Activated CD4-positive, alpha-beta T cell treated with anti-CD3 and anti-CD28 coated beads for 48 hours (primary cell): Measurements from ENCODE around the gene DTX1.
A peak's percentile ranks its signal among the peaks of the same experiment; 100 is the strongest.

ENCODE experiments used
- DNase-seq: peaks from one replicate; pipeline ENCODE4 v3.0.0-alpha.2; 2020

Gene DTX1

DNA sequence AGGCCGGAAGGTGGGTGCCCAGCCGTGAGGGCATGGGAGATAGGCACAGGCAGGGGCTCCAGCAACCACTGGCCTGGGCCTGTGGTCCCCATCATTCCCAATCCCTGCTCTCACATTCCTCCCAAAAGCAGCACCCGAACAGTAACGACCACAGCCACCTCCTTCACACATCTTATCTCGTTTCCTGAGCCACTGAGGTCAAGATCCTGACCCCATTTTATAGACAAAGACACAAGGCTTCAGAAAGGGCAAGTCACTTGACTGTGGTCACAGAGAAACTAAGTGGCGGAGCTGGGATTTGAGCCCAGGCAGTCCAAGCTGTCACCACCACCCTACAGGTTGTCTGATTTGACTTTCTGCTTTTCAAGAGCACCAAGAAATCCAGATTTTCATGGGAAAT lies 38.9 kb downstream of the DTX1 start:
- no peak for DNase-seq

DNA sequence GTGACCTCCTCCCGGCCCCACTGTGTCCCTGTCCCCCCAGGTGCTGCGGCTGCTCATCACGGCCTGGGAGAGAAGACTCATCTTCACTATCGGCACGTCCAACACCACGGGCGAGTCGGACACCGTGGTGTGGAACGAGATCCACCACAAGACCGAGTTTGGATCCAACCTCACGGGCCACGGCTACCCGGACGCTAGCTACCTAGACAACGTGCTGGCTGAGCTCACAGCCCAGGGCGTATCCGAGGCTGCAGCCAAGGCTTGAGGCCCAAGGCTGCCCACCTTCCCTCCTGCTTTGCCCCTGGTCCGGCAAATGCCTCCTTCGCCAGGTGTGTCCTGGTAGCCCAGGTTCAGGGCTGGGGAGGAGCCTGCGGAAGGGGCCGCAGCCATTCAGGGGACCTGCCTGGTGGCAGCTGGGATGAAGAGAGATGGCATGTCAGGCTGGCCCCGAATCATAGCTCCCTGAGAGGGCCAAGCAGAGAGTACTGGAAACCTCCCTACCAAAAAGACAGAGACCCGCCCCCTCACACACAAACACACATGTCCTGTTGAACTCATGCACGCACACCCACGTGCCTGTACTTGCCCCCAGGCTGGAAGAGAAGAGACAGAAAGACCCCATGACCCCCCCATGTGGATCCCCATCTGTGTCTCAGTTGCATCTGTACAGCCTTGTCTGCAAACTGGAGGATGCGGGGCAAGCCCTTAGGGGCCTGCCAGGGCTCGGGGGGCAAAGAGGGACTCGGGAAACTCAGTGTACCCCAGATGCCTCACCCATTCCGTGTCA lies 40.3 kb downstream of the DTX1 start:
- DNase-seq = no peak

DNA sequence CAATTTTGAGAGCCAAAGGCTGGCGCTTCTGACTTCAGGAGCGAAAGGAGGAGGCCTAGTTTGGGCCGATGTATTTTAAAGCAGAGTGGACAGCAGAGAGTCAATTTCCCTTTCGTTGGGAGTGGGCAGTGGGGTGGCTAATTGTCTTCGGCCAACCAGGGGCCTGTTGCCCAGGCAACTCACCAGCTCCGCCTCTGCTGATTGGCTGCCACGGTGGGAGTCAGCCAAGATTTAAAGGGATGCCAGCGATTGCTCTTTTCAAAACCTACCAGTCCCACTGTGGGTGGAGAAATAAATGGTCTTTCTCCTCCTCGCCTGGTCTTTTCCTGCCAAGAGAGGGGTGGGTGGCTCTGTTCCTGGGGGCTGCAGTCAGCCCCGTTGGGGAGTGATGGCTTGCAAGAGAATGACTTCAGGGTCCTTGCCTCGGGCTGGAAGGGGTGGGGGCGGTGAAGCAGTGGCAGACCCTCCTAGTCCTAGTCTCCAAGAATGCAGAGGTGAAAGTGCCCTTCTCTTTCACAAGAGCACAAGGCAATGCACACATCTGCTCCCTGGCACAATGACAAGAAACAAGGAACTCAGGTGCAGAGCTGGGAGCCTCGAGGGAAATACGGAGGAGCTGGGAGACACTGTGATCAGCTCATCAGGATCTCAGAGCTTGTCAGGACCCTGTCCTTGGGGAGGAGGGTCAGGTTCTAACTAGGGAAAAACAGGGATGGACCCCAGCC lies 41.3 kb downstream of the DTX1 start:
- no peak for DNase-seq

DNA sequence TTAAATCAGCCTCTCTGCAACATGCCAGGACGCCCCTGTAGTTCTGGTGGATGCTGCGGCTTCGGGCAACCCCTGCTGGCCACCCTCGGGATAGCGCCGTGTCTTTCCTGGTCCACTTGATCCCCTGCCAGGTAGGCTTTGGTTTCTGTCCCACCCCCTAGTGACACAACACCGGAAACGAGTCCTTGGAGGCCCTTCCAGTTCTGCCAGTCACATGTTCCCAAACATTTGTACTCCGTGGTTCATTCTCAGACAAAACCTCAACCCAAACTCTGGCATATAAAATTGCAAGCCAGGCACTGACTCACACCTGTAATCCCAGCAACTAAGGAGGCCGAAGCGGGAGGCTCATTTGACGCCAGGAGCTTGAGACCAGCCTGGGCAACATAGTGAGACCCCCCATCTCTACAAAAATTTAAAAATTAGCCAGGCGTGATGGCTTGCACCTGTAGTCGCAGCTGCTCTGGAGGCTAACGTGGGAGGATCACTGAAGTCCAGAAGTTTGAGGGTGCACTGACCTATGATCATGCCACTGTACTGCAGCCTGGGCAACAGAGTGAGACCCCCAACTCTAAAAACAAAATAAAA lies 42.0 kb downstream of the DTX1 start:
- DNase-seq = peak; percentile 87

DNA sequence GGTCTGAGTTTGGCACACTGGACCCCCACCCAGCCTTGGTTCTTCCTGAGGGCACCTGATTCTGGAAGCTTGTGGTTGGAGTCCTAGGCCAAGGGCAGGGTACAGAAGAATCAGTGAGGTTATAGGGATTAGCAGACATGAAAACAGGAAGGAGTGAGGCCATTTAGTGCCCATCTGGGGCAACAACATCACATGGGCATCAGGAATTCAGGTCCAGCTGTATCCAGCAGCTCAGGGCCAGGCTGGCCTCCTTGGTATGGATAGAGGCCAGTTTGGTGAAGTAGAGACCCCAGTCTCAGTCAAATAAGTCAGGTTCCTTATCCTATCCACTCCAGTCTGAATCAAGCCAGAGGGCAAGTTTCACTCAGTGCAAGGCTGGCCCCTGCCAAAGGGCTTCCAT lies 42.8 kb downstream of the DTX1 start:
- DNase-seq = no peak

DNA sequence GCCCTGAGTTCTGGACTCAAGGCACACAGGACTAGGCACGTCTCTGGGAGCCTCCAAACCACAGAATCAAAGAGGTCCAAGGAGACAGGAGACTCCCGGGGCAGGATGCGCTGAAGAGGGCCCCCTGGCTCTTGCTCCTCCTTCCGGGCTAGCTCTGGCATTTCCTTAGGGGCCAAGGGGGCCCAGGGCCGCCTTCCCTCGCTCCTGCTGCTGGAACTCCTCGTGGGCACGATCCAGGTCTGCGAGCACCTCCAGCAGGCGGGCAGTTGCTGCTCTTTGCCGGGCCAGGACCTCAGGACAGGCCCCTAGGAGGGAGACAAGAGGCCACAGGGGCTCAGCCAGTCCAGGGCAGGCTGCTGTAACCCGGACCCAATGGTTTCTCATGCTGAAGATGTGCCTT lies 43.2 kb downstream of the DTX1 start:
- DNase-seq = no peak

DNA sequence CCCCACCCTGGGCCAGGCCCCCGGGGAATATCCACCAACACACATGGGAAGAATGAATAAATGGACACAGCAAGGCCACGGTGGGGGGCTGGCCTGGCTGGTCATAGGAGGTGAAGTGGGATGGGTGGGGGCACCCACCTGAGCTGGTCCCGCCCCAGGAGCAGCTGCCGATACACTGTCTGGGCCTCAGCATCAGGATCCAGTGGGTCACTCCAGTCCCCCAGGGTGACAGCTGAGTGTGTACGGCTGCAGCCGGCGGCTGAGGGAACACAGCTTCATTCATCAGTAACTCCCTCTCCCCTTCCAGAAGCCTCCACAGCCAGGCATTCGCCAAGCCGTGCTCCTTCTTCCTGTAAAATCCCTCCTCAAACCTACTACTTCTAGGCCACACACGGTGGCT lies 45.2 kb downstream of the DTX1 start:
- no peak for DNase-seq

DNA sequence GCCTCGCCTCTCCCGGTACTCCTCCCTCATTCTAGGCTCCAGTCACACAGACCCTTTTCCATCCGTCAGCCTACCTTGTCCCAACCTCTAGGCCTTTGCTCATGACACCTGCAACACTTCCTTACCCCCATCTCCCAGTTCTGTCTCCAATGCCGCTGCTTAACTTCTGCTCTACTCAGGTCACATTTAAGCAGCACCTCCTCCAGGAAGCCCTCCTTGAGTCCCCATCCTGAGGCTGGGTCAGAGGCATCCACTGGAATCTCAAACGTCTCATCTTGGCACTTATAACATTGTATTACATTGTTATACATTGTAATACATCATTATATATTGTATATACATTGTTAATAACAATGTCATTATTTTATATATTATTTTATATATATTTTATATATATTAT lies 46.3 kb downstream of the DTX1 start:
- no peak for DNase-seq

DNA sequence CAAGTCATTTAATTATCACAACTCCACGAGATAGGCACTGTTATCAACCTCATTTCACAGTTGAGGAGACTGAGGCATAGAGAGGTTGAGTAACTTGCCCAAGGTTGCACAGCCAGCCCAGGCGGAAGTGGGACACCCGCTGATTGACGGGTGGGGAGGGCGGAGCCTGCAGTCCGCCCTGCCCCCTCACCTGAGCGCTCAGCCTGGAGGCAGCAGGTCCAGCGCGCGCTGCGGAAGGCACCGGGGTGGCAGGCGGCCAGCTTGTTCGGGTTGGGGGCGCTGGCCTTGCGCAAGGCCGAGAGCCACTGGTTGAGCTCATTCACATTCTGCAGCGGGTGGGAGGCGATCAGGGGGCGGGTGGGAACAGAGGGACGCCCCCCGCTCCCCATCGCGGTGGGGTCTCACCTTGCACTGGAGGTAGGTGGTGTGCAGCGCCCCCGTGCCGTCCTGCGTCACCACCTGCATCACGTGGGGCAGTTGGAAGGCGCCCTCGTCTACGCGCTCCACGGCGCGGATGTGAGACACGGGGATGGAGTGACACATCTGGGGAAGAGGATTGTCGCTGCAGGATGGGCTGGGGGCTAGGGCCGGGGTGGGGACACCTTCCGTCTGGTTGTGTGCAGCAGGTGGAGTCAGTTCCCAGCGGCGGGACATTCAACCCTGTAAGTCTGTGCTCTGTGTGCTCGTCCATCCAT lies 47.4 kb downstream of the DTX1 start:
- peak; percentile 84 for DNase-seq

DNA sequence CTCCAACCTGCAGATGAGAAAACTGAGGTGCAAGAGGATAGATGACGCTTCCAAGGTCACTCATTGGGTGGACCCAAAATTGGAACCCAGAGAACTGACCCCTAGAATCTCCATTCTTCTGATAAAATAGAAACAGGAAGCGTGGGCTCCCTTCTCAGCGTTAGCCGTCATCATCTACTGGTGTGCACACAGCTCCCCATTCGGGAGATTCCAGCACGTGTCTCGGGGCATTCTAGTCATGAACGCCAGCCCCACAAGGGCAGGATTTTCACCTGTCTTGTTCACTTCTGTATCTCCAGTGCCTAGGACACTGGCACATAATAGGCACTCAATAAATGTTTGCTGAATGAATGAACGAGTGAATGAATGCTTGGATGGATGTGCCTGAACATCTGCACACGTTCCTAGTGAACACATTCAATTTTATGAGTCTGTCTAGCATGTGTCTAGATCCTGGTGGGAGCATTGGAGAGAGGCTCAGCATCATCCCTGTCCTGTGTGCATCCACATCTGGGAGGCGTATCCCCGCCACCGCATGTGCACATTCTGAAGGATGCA lies 48.5 kb downstream of the DTX1 start:
- no peak for DNase-seq

DNA sequence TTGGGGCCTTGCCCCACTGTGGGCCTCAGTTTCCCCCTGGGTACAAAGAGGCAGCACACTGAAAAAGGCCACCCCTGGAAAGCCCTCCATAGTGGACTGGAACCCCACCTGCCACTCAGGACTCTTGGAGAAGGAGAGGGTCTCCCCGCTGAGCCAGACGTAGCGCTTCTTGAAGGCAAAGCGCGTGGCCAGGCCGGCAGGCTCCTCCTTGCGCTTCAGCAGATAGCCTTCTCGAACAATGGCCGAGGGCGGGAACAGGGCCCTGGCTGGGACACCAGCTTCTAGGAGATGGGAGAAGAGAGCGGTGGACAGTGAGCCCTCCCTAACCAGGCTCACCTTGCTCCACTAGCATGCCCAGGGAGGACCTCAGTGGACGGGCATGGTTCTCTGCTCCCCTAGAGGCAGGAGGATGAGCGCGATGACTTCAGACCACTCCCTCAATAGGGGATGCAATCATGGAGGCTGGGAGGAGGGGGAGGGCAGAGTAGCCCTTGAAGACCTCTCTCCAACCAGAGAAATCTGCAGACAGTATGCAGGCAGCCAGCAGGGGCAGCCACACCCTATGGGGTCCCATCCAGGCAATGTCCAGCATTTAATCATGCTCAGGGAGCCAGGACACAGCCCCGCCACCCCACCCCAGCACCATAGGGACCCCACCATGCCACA lies 49.2 kb downstream of the DTX1 start:
- no peak for DNase-seq

DNA sequence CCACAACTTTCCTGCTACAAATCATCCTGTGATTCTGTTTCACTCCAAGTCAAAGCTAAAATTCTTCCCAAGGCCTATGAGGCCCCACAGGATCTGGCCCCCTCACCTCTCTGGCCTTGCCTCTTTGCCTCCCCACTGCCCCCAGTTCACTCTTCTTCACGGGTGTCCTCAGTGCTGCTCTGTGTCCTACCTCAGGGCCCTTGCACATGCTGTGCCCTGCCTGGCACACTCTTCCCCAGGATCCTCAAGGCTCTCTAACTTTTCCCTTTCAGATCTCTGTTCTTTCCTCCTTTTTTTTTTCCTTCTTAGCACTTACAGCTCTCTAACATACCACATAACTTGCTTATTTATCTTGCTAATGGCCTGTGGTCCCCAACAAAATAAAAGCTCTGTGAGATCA lies 49.8 kb downstream of the DTX1 start:
- no peak for DNase-seq

DNA sequence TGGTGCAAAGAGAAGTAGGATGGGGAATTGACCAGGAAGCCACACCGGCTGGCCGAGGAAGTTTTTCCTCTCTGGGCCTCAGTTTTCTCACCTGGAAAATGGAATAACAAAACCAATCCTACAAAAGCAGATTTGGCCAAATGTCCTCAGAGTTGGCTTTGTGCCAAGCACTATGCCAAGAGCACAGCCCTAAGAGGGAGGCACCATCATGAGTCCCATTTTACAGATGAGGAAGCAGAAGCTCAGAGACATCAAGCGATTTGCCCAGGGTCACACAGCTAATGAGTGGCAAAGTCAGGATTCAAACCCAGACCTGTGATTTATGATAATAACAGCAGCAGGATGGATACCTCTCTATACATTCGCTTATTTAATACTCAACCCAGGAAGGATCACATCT lies 51.8 kb downstream of the DTX1 start:
- DNase-seq = no peak

DNA sequence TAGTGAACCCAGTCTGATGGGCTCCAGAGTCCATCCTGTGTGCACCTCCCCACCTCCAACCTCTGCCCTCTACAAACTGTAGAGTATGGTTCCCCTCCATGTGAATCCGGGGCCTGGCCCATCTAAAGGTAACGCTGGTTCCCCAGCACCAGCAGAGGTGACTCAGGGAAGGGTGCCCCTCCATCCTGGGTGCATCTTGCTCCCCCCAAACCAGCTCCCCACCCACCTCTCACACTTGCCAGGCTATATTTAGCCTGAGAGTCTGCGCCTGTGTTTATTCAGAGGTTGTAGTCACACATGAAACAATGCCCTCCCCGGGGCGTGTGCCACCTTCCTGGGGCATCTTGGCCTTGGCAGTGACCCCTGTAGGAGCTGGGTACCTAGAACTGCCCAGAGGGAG lies 52.8 kb downstream of the DTX1 start:
- DNase-seq = no peak

DNA sequence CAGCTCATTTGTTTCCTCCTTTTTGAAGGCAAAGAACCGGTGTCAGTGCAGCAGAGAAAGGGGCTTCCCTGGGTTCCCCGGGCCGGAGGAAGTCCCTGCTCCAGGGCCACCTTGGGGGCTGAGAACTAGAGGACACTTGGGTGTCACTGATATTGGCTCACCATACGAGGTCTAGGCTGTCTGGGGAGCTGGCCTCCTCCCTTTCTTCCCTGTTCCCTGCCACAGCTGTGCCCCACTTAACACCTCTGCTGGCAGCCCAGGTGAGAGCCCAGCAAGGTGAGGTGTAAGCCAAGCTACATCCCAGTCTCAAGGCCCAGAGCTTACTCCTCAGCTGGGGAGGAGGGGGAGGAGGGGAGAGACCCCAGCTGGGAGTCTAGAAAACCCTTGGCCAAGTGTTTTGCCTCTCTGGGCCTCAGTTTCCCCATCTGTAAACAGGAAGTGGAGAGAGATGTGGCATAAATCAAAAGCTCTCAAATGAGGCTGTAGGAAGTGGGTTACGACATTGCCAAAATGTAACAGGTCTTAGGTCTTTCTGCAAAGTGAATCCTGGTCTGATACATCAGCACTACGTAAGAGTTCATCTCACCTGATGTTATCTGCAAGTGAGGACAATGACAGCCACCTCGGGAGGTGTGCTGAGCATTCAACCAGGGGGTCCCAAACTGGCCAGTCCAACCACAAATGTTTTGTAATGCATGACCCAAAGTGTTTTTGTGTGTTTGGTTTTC lies 53.5 kb downstream of the DTX1 start:
- DNase-seq = no peak

DNA sequence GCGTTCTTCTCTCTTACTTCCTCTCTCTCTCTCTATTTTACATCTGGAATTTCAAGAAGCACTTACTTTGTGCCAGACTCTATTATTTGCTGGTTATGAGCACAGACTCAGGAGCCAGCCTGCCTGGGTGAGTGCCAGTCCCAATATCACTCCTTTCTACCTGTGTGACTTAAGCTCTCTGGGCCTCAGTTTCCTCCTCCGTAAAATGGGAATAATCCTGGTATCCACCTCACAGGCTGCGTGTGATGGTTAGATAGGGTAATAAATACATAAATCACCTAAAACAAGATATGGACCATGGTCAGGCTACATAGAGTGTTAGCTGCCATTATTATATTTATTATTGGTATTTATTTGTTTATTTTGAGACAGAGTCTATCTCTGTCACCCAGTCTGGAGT lies 54.7 kb downstream of the DTX1 start:
- DNase-seq = no peak

DNA sequence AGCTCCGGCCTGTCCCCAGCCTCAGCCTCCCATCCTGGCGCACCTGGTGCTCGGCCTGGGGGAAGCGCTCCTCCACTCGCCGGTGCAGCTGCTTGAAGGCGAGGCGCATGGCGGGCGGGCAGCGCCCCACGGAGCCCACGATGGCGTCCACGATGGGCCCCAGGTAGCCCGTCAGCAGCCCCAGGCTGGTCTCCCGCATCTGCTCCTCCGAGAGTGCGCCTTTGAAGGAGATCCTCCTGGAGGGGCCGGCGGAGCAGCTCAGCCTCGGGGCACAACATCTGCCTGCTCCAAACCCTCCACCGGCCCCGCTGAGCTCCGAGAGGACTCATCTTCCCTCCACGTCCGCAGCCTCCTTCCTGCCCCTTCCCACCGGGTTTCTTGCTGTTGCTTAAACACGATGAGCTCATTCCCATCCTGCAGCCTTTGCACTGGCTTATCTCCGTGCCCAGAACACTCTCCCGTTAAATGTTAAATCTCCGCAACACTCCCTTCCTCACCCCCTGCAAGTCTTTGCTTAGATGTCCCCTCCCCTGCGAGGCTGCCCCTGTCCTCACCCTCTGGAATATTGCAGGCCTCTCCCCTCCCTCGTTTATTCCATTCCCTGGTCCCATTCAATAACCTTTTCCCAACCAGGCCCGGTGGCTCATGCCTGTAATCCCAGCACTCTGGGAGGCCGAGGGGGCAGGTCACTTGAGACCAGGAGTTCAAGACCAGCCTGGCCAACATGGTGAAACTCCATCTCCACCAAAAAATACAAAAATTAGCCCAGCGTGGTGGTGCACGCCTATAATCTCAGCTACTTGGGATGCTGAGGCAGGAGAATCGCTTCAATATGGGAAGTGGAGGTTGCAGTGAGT lies 55.7 kb downstream of the DTX1 start:
- no peak for DNase-seq

DNA sequence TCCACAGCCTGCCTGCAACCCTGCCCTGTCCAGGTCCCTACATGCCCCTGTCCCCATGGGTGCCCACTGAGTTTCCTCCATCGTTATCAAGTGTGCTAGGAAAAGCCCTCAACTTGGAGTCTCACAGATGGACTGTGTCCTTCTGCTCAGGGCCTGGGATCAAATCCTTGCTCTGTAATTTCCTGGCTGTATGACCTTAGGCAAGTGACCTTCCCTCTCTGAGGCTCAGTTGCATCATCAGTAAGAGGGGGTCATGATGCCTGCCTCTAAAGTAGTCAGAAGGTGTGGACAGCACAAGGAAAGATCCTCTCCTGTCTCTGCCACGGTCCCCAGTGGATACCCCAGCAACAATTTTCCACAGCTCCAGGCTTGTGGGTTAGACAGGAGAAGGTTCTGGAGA lies 56.9 kb downstream of the DTX1 start:
- no peak for DNase-seq

DNA sequence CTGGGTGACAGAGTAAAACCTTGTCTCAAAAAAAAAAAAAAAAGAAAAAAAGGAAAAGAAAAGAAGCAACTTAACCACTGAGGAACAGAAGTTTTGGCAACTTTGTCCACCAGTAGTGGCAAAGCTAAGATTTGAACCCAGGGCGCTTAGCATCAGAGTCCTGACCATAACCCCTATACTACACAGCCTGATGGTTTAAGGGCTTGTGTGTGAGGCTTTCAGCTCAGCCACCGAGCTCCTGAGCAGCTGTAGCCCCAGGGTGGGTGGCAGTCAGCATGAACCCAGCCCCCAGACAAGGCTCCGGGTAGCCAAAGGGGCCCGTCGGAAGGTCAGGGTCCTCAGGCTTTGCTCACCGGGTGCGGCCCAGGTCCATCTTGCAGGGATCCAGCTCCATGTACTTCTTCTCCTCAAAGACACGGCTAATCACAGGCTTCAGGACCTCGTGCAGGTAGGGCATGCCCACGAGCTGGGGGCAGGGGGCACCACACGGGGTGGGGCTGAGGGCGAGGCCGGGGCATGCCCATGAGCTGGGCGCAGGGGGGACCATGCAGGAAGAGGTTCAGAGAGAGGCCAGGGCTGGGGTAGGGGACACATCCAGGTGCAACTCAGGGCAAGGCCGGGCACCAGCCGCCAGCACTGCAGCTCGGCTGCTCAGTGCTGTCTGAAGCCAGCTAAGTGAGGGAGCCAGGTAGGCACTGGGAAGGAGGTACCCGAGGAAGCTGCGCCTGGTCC lies 58.1 kb downstream of the DTX1 start:
- DNase-seq = no peak

DNA sequence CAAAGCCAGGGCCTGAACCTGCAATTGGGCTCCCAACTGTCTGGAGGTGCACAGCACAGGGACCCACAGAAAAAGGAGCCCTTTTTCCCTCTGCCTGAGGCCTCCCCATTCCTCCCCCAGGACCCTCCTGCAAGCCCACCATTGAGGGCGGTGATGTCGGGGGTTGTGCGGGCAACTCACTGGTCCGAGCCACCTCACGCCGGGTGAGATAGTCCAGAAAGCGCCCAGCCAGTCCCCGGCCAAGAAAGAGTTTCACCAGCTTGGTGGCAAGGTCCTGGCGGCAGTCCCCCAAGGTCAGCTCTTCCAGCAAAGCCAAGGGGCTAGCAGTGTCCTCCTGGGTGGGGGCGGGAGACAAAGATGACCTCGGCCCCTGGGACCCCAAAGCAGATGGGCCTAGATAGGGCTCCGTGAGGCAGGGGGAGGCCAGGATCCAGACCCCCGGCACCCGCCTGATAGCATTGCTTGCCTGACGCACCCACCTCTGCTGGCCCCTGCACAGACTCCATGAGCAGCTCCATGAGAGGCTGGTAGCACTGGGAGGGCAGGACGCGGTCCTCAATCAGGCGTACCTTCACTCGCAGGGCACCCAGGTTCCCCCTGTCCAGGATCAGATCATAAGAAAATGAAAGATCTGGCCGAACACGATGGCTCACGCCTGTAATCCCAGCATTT lies 59.1 kb downstream of the DTX1 start:
- DNase-seq = no peak
